SK-N-SH treated with all-trans-retinoic acid at 6 μM for 48 hours (cell line): Measurements from ENCODE around the gene PIERCE2.

Source experiments
- ATAC-seq: fragments of 200-7000 bp; cut with Tn5 transposase; 3 replicates; pipeline ENCODE4 v1.9.1; 2020; ENCODE audit warnings: mild to moderate bottlenecking, moderate library complexity
- BACH2 ChIP-seq: fragments of 250-450 bp; sonication (Bioruptor Pico); IDR thresholded peaks from 2 replicates; pipeline ENCODE4 v1.9.0; 2021; ENCODE audit warnings: mild to moderate bottlenecking, borderline replicate concordance
- CREB5 ChIP-seq: fragments of 250-450 bp; sonication (Bioruptor Pico); IDR thresholded peaks from 2 replicates; pipeline ENCODE4 v1.5.1; 2020; ENCODE audit warnings: low read depth, mild to moderate bottlenecking, moderate library complexity
- CSDC2 ChIP-seq: fragments of 250-450 bp; sonication (Bioruptor Pico); IDR thresholded peaks from 2 replicates; pipeline ENCODE4 v1.5.0; 2020; ENCODE audit warnings: mild to moderate bottlenecking, moderate library complexity
- CSRNP3 ChIP-seq: fragments of 250-450 bp; sonication (Bioruptor Pico); IDR thresholded peaks from 2 replicates; pipeline ENCODE4 v1.5.1; 2021; ENCODE audit warnings: mild to moderate bottlenecking, moderate library complexity
- ESRRG ChIP-seq: fragments of 250-450 bp; sonication (Bioruptor Pico); IDR thresholded peaks from 2 replicates; pipeline ENCODE4 v1.6.1; 2021; ENCODE audit warnings: mild to moderate bottlenecking
- ISL1 ChIP-seq: fragments of 250-450 bp; sonication (Bioruptor Pico); IDR thresholded peaks from 2 replicates; pipeline ENCODE4 v2.1.2; 2022; ENCODE audit warnings: mild to moderate bottlenecking, moderate library complexity
- OSR1 ChIP-seq: fragments of 250-450 bp; sonication (Bioruptor Pico); IDR thresholded peaks from 2 replicates; pipeline ENCODE4 v1.8.0; 2022; ENCODE audit warnings: moderate library complexity, mild to moderate bottlenecking, inconsistent platforms
- PATZ1 ChIP-seq: fragments of 250-450 bp; sonication (Bioruptor Pico); IDR thresholded peaks from 2 replicates; pipeline ENCODE4 v1.8.0; 2020; ENCODE audit warnings: mild to moderate bottlenecking, moderate library complexity, borderline replicate concordance
- POU6F1 ChIP-seq: fragments of 250-450 bp; sonication (Bioruptor Pico); IDR thresholded peaks from 2 replicates; pipeline ENCODE4 v1.8.0; 2021; ENCODE audit warnings: low read depth, mild to moderate bottlenecking, moderate library complexity, borderline replicate concordance
- RARB ChIP-seq: fragments of 250-450 bp; sonication (Bioruptor Pico); IDR thresholded peaks from 2 replicates; pipeline ENCODE4 v1.8.0; 2021; ENCODE audit warnings: mild to moderate bottlenecking, moderate library complexity
- SNAI2 ChIP-seq: fragments of 250-450 bp; sonication (Bioruptor Pico); IDR thresholded peaks from 2 replicates; pipeline ENCODE4 v1.5.0; 2020; ENCODE audit warnings: mild to moderate bottlenecking, moderate library complexity
- TCF4 ChIP-seq: fragments of 250-450 bp; sonication (Bioruptor Pico); IDR thresholded peaks from 2 replicates; pipeline ENCODE4 v1.8.0; 2021; ENCODE audit warnings: mild to moderate bottlenecking, moderate library complexity, borderline replicate concordance
- TOX ChIP-seq: fragments of 250-450 bp; sonication (Bioruptor Pico); IDR thresholded peaks from 2 replicates; pipeline ENCODE4 v1.8.0; 2021; ENCODE audit warnings: mild to moderate bottlenecking, moderate library complexity, borderline replicate concordance
- TSHZ2 ChIP-seq: fragments of 250-450 bp; sonication (Bioruptor Pico); IDR thresholded peaks from 2 replicates; pipeline ENCODE4 v1.5.0; 2020; ENCODE audit warnings: mild to moderate bottlenecking, moderate library complexity
- ZC3H10 ChIP-seq: fragments of 250-450 bp; sonication (Bioruptor Pico); IDR thresholded peaks from 2 replicates; pipeline ENCODE4 v1.5.1; 2021; ENCODE audit warnings: mild to moderate bottlenecking, moderate library complexity
- ZFP30 ChIP-seq: fragments of 450-650 bp; formaldehyde crosslinking; IDR thresholded peaks from 2 replicates; pipeline ENCODE4 v1.5.0; 2022; ENCODE audit warnings: mild to moderate bottlenecking, moderate library complexity
- ZNF565 ChIP-seq: fragments of 450-650 bp; formaldehyde crosslinking; conservative IDR thresholded peaks from 2 replicates; pipeline ENCODE4 v1.5.0; 2020; ENCODE audit warnings: low read depth, mild to moderate bottlenecking, moderate library complexity
- ZNF70 ChIP-seq: fragments of 450-650 bp; formaldehyde crosslinking; IDR thresholded peaks from 2 replicates; pipeline ENCODE4 v1.5.0; 2020; ENCODE audit warnings: mild to moderate bottlenecking, moderate library complexity
- ZNF8 ChIP-seq: fragments of 450-650 bp; formaldehyde crosslinking; IDR thresholded peaks from 2 replicates; pipeline ENCODE4 v1.5.0; 2020; ENCODE audit warnings: mild to moderate bottlenecking, moderate library complexity

Gene PIERCE2

GRCh38 chr15:55379095-55379494 is 29.2 kb upstream of the PIERCE2 start:
- no peak for TF ChIP-seq ZNF565 (CRISPR knock-in tag)
- TF ChIP-seq ZC3H10 = no peak
- TF ChIP-seq ZFP30 (CRISPR knock-in tag) = no peak
- no peak for TF ChIP-seq ZNF8
- TF ChIP-seq PATZ1 (CRISPR knock-in tag) = no peak
- no peak for TF ChIP-seq TCF4
- TF ChIP-seq TSHZ2 (CRISPR knock-in tag) = no peak
- no peak for TF ChIP-seq TOX (CRISPR knock-in tag)
- no peak for TF ChIP-seq ESRRG (CRISPR knock-in tag)
- TF ChIP-seq CSRNP3 (CRISPR knock-in tag) = no peak
- no peak for TF ChIP-seq ZNF70 (CRISPR knock-in tag)
- TF ChIP-seq POU6F1 (CRISPR knock-in tag) = no peak
- TF ChIP-seq SNAI2 (CRISPR knock-in tag) = no peak
- no peak for TF ChIP-seq BACH2
- no peak for TF ChIP-seq ISL1
- no peak for TF ChIP-seq OSR1 (CRISPR knock-in tag)
- TF ChIP-seq CREB5 (CRISPR knock-in tag) = no peak
- ATAC-seq = no peak

- TF ChIP-seq ISL1 (no peak), TOX (CRISPR knock-in tag) (no peak), TCF4 (no peak), ZC3H10 (no peak), ZNF8 (no peak), OSR1 (CRISPR knock-in tag) (no peak), RARB (CRISPR knock-in tag) (no peak), ESRRG (CRISPR knock-in tag) (no peak)
- ATAC-seq = no peak
These were observed 26.7 kb upstream of the PIERCE2 start for GRCh38 chr15:55381595-55381994.

- no peak for TF ChIP-seq TOX (CRISPR knock-in tag)
- TF ChIP-seq CSDC2 (CRISPR knock-in tag) = no peak
- no peak for TF ChIP-seq CSRNP3 (CRISPR knock-in tag)
- ATAC-seq = no peak
These were observed 24.6 kb upstream of the PIERCE2 start for GRCh38 chr15:55383687-55384086.
